T-helper 9 cell (primary cell): ENCODE measurements around the gene GPSM1.
"Not testable (repeated sequence)": the region's sequence is repeated elsewhere in the genome, so short reads cannot be mapped to it uniquely, and the experiment has no call there.

Experiments
- DNase-seq: peaks from one replicate; pipeline ENCODE4 v3.0.0-alpha.2; 2020

GPSM1 gene

DNA sequence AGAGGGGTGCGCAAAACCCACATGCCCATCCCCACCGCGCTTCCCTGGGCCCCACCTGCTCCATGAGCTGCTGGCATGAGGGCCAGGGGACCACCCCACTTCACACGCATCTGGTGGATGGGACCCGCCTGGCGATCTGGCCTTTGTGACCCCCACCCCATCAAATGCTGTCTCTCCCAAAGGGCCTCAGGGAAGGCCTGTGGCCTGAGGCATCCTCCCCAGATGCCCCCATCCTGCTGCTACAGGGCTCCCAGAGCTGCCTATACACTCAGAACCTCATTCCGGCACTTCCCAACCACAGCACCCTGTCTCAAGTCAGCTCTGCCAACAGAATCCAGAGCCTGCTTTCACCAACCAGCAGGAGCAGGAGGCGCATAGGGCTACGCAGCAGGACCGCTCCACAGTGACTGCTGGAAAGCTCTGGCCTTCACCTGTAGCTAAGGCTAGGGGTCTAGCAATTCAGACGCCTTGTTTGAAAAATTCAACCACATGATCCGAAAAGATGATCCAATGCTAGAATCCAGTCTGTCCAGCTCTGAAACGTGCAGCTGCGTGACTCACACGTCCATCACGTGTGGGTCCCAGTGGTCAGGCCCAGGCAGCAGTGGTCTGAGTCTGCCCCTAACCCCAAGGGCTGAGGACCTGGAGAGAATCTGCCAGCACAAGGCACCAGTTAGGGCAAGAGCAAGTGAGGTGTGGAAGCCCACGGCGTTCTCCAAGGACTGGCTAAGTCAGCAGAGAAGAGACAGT lies 74.0 kb downstream of the GPSM1 start:
- no peak for DNase-seq

DNA sequence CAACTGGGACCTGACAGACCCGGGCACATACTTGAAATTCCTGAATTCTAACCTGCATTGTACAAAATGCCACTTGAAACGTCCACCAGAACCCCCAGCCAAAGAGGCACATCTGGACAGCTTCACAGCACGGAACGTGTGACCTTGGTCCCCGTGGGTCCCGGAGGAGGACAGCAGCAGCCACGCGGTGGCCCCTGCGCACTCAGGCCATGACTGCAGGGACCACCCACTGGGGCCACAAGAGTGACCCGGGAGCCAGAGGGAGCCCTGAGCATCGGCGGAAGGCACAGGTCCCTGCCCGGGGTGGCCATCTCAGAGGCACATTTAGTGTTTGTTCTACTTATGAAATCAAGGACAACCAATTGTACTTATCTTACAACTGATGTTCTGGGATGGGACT lies 74.7 kb downstream of the GPSM1 start:
- no peak for DNase-seq

DNA sequence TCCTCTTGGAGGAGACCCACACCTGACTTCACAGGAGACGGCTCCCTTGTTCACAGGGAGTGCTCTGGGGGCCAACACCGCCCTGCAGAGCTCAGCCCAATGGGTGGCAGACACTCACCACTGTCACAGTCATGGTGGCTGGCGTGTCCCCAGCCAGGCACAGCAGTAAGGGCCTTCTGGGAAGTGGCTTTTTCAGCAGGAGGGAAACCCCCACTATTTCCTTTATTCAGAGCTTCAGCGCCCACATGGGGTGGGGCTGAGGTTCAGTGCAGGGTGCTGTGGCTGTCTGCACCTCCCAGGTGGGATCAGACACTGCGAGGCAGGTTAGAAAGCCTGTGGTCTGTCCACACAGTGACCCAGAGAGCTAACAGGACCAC lies 76.2 kb downstream of the GPSM1 start:
- peak; percentile 62 for DNase-seq

DNA sequence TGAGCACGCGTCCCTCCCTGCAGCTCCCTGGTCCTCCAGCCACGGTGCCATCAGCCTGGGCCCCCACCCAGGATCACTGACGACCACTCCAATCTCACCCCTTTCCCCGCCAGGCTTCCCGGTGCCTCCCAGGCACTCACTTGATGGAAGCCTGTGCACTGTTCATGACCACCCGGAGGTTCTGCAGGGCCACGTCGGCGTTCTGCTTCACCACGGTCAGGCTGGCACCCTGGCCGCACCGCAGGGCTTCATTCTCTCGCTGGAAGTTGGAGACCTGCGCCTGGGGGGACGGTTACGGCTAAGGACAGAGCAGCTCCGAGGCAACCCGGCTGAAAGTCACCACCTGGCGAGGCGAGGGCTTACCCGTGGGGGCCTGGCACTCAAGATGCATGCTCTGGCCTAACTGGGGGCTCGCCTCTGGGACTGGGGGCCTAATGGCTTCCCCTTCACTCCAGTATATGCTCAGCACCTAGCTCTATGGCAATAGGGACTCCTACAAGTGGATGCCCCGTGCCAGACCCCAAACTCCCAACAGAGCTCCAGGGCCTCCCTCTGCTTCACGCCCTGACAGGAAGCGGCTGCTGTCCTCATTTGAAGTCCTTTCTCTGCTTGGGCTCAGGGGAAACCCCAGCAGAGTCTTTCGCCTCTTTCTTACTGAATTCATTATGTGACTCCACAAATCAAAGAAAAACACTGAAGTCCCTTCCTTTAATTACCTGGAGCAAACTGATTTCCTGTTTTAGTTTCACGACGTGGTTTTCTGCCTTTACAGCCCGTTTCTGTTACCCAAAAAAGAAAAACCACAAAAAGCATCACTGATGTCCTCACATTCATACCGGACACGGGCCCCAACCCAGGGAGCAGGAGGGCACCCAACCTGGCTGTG lies 76.8 kb downstream of the GPSM1 start:
- DNase-seq = peak; percentile 26

DNA sequence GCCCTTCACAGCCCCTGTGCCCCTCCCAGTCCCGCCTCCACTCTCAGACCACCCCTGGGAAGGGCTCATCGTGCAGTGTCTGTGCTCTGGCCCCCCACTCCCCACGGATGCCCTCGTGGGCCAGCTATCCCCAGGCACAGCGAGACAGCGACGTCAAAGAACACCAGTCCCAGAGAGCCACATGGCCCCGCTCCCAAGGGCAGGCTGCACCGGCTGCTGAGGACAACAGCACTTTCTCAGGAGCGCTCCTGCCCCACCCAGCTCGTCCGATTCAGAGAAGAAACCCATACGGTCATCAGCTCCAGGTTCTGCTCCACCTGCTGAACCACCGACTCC lies 77.4 kb downstream of the GPSM1 start:
- no peak for DNase-seq

DNA sequence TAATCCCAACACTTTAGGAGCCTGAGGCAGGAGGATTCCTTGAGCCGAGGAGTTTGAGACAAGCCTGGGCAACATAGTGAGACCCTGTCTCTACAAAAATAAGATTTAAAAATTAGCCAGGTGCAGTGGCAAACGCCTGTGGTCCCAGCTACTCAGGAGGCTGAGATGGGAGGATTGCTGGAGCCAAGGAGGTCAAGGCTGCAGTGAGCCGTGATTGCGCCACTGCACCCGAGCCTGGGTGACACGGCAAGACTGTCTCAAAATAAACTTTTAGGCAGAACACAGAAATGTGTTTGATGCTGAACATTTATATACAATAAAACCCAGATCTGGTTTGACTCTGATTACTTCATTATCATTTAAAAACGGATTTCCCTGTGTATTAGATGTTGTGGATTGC lies 78.1 kb downstream of the GPSM1 start:
- no peak for DNase-seq

DNA sequence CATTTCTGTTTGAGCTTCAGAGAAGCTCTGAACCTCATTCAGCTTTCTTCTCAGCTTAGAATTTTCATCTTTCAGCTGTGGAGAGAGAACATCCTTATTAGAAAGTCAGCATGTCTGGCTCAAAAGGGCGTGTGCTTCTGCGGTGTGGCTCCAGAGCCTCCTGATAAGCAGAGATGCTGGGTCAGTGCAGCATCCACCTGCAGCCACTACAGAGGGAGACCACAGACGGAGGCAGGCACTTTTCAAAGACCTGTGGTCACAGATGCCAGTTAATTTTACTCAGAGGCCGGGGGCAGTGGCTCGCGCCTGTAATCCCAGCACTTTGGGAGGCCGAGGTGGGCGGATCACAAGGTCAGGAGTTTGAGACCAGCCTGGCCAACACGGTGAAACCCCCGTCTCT lies 78.6 kb downstream of the GPSM1 start:
- DNase-seq = not testable (repeated sequence)

DNA sequence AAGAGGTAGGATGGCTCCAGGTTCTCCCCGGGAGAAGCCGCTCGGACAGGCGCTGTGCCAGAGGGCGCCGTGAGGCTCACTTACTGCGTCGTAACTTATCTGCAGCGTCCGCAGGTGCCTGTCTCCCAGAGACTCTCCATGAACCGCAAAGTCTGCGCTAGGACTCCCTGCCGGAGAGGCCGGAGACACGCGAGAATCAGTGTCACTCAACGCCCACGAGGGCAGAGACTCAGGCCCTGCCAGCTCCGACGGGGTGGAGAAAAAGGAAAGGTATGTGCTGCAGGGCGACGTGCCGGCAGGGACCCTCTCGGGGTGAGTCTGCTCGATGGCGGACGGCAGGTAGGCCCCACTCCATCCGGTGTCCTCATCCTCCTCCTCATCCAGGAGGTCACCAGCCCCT lies 79.7 kb downstream of the GPSM1 start:
- not testable (repeated sequence) for DNase-seq

DNA sequence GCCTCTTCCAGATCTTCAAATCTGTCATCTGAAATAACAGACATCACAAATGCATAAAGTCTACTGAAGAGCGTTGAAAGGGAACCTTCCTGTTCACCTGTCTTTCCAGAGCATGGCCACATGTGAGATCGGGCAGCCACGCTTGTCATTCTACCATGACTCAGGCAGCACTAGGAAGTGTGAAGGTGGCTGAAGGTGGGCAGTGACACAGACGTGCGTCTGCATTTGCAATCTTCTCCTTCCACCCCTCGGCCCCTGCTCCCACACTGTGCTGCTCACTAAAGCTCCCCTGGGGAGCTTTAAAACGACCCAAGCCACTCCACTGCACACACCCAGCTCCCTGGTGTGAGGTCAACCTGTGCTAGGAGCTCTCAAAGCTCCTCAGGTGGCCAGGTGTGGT lies 80.6 kb downstream of the GPSM1 start:
- no peak for DNase-seq
